Fibroblast of mammary gland (primary cell): Measurements from ENCODE around the gene UNCX.
"Not testable (repeated sequence)": the region's sequence is repeated elsewhere in the genome, so short reads cannot be mapped to it uniquely, and the experiment has no call there.

ENCODE experiments used
- DNase-seq: peaks from one replicate; pipeline ENCODE4 v3.0.0-alpha.2; 2010; ENCODE audit warnings: low read depth
- H3K4me3 ChIP-seq: 2 replicates; pipeline ENCODE4 v1.5.1; 2011; ENCODE audit warnings: low read depth, mild to moderate bottlenecking, low read length, moderate library complexity; ENCODE audit not compliant: control insufficient read depth
- TF ChIP-seq, protein P1 (sequence below): conservative IDR thresholded peaks from 2 replicates; pipeline ENCODE4 v1.5.1; 2011; ENCODE audit warnings: low read depth, low read length, inconsistent platforms; ENCODE audit not compliant: control insufficient read depth, insufficient read depth

The UNCX gene

DNA sequence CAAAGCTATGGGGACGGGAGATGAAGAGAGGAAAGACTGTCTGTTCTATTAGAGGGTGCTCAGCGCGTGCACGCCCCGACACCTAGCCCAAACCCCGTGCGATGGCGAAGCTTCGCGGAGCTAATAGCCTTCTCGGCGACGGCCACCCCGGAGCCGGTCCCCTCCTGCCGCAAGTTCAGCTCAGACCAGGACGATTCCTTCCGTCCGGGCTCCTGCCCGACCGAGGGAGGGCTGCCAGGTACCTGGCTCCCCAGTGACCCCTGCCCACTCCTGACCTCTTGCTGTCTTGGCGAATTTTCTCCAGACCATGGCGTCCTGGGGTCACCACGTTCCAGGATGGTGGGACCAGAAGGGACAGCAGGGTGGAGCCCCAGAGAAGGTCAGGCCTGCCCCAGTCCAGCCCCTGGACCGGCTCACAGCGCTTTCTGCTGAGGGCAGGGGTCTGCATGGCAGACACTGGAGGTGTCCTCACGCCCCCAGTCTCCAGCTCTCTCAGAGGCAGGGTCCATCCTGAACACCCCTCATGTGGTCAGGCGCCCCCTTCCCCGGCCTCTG, 36.7 kb downstream of the UNCX start:
- no peak for DNase-seq
- TF ChIP-seq, protein P1, sequence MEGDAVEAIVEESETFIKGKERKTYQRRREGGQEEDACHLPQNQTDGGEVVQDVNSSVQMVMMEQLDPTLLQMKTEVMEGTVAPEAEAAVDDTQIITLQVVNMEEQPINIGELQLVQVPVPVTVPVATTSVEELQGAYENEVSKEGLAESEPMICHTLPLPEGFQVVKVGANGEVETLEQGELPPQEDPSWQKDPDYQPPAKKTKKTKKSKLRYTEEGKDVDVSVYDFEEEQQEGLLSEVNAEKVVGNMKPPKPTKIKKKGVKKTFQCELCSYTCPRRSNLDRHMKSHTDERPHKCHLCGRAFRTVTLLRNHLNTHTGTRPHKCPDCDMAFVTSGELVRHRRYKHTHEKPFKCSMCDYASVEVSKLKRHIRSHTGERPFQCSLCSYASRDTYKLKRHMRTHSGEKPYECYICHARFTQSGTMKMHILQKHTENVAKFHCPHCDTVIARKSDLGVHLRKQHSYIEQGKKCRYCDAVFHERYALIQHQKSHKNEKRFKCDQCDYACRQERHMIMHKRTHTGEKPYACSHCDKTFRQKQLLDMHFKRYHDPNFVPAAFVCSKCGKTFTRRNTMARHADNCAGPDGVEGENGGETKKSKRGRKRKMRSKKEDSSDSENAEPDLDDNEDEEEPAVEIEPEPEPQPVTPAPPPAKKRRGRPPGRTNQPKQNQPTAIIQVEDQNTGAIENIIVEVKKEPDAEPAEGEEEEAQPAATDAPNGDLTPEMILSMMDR: no peak
- no peak overlapping the region for H3K4me3 ChIP-seq

DNA sequence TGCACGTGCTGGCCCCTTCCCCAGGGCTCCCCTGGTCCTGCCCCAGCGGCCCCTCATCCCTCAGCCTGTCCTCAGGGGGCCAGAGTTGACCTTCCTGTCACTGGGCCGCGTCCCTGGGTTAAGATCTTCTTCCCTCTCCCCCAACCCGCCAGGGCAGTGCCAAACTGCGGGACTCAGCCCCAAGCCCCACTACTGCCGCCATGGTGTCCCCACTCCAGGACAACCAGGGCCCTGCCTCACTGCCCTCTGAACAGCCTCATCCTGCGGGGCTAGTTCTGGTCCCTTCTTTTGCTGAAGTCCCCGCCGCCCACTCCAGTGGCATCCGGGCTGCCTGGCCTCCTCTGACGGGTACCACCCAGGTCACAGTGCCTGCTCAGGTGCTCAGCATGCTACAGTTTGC, 37.5 kb downstream of the UNCX start:
- no peak overlapping the region for H3K4me3 ChIP-seq
- no peak for DNase-seq
- TF ChIP-seq, protein P1: no peak

DNA sequence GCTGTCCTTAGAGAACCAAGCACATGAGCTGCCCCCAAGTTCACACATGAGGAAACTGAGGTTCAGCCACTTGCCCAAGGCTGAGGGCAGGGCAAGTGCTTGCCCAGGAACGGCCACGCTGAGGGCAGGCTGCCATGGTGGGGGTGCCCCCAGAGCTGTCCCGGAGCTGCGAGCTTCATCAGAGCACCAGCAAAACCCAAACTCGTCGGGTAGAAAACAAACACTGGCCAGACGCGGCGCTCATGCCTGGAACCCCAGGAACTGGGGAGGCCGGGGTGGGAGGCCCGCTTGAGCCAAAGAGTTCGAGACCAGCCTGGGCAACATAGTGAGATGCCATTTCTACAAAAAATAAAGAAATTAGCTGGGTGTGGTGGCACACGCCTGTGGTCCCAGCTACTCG, 38.4 kb downstream of the UNCX start:
- no peak overlapping the region for H3K4me3 ChIP-seq
- TF ChIP-seq, protein P1: no peak
- no peak for DNase-seq

DNA sequence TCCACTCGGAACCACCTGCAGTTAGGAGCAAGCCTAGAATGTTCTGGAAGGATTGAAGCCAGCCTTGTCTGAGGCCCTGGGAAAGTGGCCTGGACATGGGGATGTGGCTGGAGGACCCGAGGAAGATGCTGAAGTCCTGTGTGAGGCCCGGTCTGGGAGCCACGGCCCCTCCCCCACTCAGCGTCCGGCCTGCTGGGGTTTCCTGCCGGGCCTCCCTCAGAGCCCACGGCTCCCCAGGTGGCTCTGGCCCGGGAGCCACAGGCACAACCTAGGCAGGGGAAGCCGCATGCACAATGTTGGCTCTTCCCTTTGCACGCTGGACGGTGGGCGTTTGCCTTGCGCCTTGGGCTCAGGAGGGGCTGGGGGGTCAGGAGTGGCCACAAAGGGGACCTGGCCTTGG, 39.0 kb downstream of the UNCX start:
- DNase-seq: no peak

DNA sequence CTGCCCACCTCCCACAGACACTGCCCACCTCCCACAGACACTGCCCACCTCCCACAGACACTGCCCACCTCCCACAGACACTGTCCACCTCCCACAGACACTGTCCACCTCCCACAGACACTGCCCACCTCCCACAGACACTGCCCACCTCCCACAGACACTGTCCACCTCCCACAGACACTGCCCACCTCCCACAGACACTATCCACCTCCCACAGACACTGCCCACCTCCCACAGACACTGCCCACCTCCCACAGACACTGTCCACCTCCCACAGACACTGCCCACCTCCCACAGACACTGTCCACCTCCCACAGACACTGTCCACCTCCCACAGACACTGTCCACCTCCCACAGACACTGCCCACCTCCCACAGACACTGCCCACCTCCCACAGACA, 39.5 kb downstream of the UNCX start:
- not testable (repeated sequence) for DNase-seq

More for the DNA sequence above, 39.0 kb downstream of the UNCX start:
- TF ChIP-seq, protein P1: no peak
- no peak overlapping the region for H3K4me3 ChIP-seq

DNA sequence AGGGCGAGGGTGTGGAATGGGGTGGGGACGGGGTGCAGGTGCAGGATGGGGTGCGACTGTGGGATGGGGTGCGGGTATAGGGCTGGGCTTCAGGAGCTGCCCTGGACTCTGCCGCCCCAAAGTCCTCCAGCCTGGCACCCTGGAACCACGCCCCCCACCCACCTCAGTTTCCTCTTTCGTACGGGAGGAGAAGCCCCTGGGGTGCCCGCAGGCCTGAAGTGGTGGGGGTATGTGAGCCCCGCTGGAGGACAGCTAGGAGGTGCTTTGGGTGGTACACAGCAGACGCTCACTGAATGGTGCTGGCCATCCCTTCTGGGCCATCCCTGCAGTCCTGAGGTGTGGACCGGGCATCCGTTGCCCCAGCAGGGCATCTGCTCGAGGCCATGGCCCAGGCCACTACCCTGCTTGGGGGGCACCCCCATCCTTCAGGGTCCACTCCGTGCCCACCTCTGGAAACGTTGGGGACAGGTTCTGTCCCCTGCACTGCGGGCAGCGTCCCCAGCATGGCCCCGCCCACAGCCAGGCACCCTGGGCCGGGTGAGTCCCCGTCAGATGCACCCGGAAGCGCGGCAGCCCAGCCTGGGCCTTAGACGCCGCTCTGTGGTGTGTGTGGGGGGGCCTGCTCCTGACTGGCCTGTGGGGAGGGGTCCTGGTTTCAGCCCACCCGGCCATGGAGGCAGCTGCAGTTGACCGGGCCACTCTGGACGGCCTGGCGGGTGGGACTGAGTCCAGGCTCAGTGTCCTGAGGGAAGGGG, 41.6 kb downstream of the UNCX start:
- H3K4me3 ChIP-seq: no peak overlapping the region
- DNase-seq: no peak
- TF ChIP-seq, protein P1: no peak

More for the DNA sequence above, 39.5 kb downstream of the UNCX start:
- not testable (repeated sequence) for H3K4me3 ChIP-seq

DNA sequence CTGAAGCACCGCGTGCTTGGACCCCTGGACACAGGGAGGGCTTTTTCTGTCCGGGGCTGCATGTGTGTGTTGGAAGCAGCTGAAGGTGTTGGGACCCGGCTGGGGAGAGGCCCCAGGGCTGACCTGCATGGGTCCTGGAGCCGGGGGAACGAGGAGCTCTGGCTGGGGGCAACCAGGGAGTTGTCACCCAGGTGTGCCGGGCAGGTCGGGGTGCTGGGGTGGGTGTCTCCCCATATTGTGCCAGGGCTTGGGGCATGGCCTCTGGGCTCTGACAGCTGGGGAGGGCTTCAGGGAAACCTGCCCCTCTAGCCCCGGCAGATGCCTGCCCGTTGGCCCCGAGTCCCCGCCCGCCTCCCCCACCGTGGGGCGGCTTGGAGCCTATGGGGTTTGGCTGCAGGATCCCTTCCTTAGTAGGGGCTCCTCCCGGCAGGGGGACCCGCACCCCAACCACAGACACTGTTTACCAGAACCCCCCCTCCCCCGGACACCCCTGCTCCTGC, 42.3 kb downstream of the UNCX start:
- TF ChIP-seq, protein P1: no peak

More for the DNA sequence above, 42.3 kb downstream of the UNCX start:
- no peak for DNase-seq
- H3K4me3 ChIP-seq: no peak overlapping the region
